ENCODE results near the gene CRACR2B.

DNA sequence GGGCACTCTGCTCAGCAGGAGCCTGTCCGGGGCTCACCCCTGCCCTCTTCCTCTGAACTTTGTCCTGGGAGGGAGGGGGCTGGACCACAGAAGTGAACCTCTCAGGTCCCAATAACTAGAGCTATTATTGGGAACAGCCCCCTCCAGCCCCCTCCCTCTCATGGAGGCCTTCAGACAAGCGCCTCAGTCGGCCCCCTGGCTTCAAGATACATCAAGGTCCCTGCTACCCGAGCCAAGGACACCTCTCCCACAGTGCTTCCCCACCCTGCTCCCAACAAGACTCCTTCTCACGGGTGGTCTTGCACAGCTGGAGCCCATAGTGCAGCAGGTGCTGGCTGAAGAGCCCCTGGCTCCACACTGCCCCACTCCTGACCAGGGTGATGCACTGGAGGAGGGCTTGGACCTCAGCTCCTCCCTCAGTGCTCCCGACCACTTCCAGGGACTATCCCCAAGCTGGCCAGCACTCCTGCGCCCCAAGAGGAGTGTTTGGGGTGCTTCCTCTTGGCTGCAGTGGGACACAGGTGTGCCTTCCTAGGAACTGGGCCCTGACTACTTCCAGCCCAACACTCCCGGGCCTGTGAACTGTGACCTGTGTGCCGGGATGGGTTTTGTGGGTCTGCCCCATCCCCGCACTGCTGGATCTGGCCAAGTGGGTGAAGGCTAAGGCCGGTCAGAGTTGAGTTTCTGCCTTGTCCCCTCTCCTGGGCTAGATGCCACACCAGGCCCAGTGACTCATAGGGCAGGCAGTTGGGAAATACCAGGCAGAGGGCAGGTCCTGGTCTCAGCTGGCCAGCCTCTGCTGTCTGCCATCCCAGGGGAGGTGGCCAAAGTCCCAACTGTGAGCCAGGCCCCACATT is 6.8 kb upstream of the CRACR2B start:
- no peak for TF ChIP-seq BRCA1 (IDR thresholded peaks at IDR 0.05; ENCODE audit: low read depth, low read length)
- TF ChIP-seq, protein P1, sequence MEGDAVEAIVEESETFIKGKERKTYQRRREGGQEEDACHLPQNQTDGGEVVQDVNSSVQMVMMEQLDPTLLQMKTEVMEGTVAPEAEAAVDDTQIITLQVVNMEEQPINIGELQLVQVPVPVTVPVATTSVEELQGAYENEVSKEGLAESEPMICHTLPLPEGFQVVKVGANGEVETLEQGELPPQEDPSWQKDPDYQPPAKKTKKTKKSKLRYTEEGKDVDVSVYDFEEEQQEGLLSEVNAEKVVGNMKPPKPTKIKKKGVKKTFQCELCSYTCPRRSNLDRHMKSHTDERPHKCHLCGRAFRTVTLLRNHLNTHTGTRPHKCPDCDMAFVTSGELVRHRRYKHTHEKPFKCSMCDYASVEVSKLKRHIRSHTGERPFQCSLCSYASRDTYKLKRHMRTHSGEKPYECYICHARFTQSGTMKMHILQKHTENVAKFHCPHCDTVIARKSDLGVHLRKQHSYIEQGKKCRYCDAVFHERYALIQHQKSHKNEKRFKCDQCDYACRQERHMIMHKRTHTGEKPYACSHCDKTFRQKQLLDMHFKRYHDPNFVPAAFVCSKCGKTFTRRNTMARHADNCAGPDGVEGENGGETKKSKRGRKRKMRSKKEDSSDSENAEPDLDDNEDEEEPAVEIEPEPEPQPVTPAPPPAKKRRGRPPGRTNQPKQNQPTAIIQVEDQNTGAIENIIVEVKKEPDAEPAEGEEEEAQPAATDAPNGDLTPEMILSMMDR (IDR thresholded peaks at IDR 0.05 in 2 of 3, conservative IDR thresholded peaks at IDR 0.05 in 1 of 3; ENCODE audit: control insufficient read depth in 2 of 3, extremely low read depth in 1 of 3, insufficient read depth in 1 of 3, low read depth in 3 of 3, low read length in 3 of 3) = no peak
- TF ChIP-seq RAD21 (IDR thresholded peaks at IDR 0.05; ENCODE audit: insufficient read depth, low read depth, low read length) = no peak
- no peak for TF ChIP-seq NFYA (IDR thresholded peaks at IDR 0.05; ENCODE audit: borderline replicate concordance, low read depth, low read length)
- TF ChIP-seq CHD2 (IDR thresholded peaks at IDR 0.05; ENCODE audit: borderline replicate concordance, low read depth, low read length) = no peak
- no peak for TF ChIP-seq POLR2A (IDR thresholded peaks at IDR 0.05; ENCODE audit: low read depth, low read length)
- TF ChIP-seq GABPA (IDR thresholded peaks at IDR 0.05; ENCODE audit: low read depth) = no peak
- no peak for TF ChIP-seq HDAC2 (IDR thresholded peaks at IDR 0.05)
- TF ChIP-seq SMAD1 (IDR thresholded peaks at IDR 0.05; ENCODE audit: low read depth, partially characterized antibody) = no peak
